Cardiac muscle cell (in vitro differentiated cells and primary cell): ENCODE results near the gene AGAP1. TPM values are rescaled to one million over a fixed set of nuclear protein-coding genes. Genes with fewer than 3 reads are reported as not detected.

ENCODE experiments used
- DNase-seq, 2 donors: peaks; one replicate each; pipeline versions ENCODE4 v3.0.0 to v3.0.0-alpha.2; 2010 to 2017; ENCODE audit warnings: low read depth in 1 of 2, low spot score in 1 of 2
- H3K27ac ChIP-seq: fragments of 200-600 bp; sonication (generic); 2 replicates; pipeline ENCODE4 v1.5.1; 2016
- H3K27me3 ChIP-seq: fragments of 200-600 bp; sonication (generic); 2 replicates; pipeline ENCODE4 v1.6.0; 2016; ENCODE audit warnings: control low read depth
- H3K36me3 ChIP-seq: fragments of 200-600 bp; sonication (generic); 2 replicates; pipeline ENCODE4 v1.5.1; 2016; ENCODE audit warnings: control low read depth
- H3K4me1 ChIP-seq: fragments of 200-600 bp; sonication (generic); 2 replicates; pipeline ENCODE4 v1.8.1; 2017; ENCODE audit warnings: low read depth, mild to moderate bottlenecking, mixed run types
- H3K4me3 ChIP-seq: fragments of 200-600 bp; sonication (generic); 2 replicates; pipeline ENCODE4 v1.5.1; 2016; ENCODE audit warnings: mild to moderate bottlenecking
- H3K9me3 ChIP-seq: fragments of 200-600 bp; sonication (generic); 2 replicates; pipeline ENCODE4 v1.5.1; 2017; ENCODE audit warnings: low read depth, mild to moderate bottlenecking, control low read depth
- polyA plus RNA-seq: library from polyadenylated mRNA; unstranded; fragments of >200 nt; fragmentation: Nextera tagmentation; extraction: Ambion mirVana; gene quantifications from 2 replicates; pipeline ENCODE4 v1.2.1, GENCODE V29; 2016
- total RNA-seq: library from RNA; depleted of rRNA; stranded (reverse); fragments of >200 nt; gene quantifications from 2 replicates; pipeline ENCODE4 v1.2.3, GENCODE V29; 2016
- TF ChIP-seq, protein P1 (sequence below): IDR thresholded peaks from 2 replicates; pipeline ENCODE4 v1.5.1; 2012; ENCODE audit warnings: low read depth, mild to moderate bottlenecking, low read length

Gene AGAP1
- total and polyA plus RNA-seq, 2 experiments from 2014 or later: 8.6 to 38.2 TPM

DNA sequence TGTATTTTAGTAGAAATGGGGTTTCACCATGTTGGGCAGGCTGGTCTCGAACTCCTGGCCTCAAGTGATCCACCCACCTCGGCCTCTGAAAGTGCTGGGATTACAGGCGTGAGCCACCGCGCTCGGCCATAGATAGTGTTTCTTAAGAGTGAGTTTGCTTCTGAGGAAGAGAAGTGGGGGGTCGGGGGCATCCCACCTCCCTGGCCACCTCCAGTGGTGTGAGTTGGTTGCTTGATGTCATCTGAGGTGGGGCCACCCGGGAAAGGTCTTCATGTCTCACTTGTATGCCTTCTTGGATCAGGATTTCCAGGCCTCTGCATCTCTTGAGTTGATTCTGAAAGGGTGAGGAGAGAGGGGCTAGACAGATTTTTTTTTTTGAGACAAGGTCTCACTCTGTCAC is 57.1 kb downstream of the AGAP1 start:
- H3K36me3 ChIP-seq: no peaks in the 10 kb centered on the region
- no peaks in the 10 kb centered on the region for H3K9me3 ChIP-seq
- no peaks in the 10 kb centered on the region for H3K4me1 ChIP-seq
- DNase-seq: no peak
- no peak overlapping the region for H3K4me3 ChIP-seq
- TF ChIP-seq, protein P1, sequence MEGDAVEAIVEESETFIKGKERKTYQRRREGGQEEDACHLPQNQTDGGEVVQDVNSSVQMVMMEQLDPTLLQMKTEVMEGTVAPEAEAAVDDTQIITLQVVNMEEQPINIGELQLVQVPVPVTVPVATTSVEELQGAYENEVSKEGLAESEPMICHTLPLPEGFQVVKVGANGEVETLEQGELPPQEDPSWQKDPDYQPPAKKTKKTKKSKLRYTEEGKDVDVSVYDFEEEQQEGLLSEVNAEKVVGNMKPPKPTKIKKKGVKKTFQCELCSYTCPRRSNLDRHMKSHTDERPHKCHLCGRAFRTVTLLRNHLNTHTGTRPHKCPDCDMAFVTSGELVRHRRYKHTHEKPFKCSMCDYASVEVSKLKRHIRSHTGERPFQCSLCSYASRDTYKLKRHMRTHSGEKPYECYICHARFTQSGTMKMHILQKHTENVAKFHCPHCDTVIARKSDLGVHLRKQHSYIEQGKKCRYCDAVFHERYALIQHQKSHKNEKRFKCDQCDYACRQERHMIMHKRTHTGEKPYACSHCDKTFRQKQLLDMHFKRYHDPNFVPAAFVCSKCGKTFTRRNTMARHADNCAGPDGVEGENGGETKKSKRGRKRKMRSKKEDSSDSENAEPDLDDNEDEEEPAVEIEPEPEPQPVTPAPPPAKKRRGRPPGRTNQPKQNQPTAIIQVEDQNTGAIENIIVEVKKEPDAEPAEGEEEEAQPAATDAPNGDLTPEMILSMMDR: no peak
- no peaks in the 10 kb centered on the region for H3K27me3 ChIP-seq
- no peak overlapping the region for H3K27ac ChIP-seq

DNA sequence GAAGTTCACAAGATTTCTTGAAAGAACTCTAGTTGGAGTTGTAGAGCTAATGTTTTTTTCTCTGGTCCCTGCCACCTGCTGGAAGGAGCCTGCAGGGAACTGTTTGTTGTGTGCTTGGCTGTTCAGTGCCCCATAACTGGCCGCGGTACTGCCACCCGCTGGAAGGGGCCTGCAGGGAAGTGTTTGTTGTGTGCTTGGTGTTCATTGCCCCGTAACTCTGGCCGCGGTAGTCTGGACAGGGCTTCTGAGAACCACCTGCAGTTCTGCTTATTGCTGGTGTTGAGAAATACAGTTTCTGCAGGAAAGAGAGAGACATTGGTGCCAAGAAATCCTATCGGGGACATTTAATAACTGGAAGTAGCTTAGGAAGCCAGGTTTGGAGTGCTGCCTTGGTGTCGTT is 58.1 kb downstream of the AGAP1 start:
- H3K4me1 ChIP-seq: no peaks in the 10 kb centered on the region
- no peak overlapping the region for H3K27ac ChIP-seq
- TF ChIP-seq, protein P1: peak; percentile 52
- H3K27me3 ChIP-seq: no peaks in the 10 kb centered on the region
- no peaks in the 10 kb centered on the region for H3K9me3 ChIP-seq
- DNase-seq: peak; percentile 47 to 70
- no peak overlapping the region for H3K4me3 ChIP-seq
- H3K36me3 ChIP-seq: no peaks in the 10 kb centered on the region

DNA sequence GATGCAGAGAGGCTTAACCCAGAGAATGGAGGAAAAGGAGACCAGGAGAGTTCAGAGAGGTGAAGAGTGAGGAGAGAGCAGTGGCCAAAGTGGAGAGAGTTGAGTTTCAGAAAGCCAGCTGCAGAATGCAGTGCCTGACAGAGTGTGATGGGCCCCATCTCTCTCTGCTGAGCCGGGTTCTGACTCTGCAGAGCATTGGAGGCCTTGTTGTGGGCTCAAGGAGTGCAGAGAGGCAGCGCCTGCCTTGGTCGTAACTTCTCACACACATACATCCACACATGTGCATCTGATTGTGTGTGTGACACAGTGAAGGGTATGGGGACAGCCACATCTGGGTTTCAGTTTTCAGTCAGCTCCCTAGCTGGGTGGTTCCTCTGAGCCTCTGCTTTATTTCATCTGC is 58.8 kb downstream of the AGAP1 start:
- no peaks in the 10 kb centered on the region for H3K4me1 ChIP-seq

DNA sequence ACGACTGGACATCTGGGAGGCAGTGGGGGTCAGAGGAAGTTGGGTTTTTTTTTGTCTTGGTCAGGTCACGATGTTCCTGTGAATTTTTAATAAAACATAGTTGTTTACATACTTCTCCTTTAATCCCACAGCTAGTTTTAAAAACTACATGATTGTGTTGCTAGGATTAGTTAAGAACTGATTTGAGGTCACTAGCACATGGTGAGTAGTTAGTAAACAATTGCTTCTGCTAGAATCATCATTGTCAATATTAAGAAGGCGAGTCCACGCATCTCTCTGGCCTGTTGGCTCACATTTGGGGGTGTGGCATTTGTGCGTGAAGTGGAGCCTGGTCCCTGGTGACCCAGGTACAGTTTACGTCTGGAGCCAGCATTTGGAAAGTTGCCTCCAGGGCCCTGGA is 59.4 kb downstream of the AGAP1 start:
- no peak for DNase-seq

More for the DNA sequence above, 58.8 kb downstream of the AGAP1 start:
- Histone ChIP-seq H3K27me3 (no peaks in the 10 kb centered on the region), H3K9me3 (no peaks in the 10 kb centered on the region), H3K27ac (no peak overlapping the region), H3K36me3 (no peaks in the 10 kb centered on the region), H3K4me3 (no peak overlapping the region)
- DNase-seq: no peak
- TF ChIP-seq, protein P1: no peak

DNA sequence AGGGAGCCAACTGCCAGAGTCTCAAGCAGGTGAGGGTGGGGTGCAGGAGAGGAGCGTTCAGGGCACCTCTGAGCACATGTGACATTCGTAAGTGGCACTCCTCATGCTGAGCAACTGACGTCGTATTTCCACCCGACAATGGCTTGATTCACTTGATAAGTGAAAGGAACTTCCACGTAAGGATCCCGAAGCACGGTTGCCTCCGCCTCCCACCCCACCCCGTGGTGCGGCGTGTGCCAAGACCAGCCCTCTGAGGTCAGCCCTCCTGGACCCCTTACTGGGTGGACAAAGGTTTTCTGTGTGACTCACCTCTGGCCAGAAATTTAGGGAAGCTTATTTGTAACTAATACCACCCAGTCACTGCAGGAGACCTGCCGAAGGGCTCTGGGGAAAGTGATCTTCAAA is 59.9 kb downstream of the AGAP1 start:
- Histone ChIP-seq H3K4me1 (peaks cover 4% of the 10 kb centered on the region), H3K9me3 (no peaks in the 10 kb centered on the region), H3K4me3 (no peak overlapping the region), H3K27me3 (no peaks in the 10 kb centered on the region), H3K36me3 (no peaks in the 10 kb centered on the region), H3K27ac (no peak overlapping the region)
- no peak for DNase-seq
- TF ChIP-seq, protein P1: no peak

More for the DNA sequence above, 59.4 kb downstream of the AGAP1 start:
- no peaks in the 10 kb centered on the region for H3K27me3 ChIP-seq
- H3K4me1 ChIP-seq: peaks cover 1% of the 10 kb centered on the region
- H3K4me3 ChIP-seq: no peak overlapping the region
- H3K27ac ChIP-seq: no peak overlapping the region
- H3K36me3 ChIP-seq: no peaks in the 10 kb centered on the region
- TF ChIP-seq, protein P1: no peak
- H3K9me3 ChIP-seq: no peaks in the 10 kb centered on the region

DNA sequence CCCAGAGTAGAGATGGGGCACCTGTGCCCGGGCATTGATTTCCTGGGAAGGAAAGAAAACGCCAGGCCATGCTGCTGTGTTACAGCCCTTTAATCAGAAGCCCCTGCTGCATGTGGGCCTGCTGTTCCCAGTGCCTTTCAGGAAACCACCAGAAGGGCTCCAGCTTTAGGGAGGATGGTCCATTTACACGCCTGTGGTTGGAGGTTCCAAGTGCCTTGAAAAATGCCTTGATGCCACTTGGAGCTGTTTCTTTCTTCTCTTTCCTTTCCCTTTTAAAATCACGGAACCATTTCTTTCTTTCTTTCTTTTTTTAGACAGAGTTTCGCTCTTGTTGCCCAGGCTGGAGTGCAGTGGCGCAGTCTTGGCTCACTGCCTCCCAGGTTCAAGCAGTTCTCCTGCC is 60.5 kb downstream of the AGAP1 start:
- H3K9me3 ChIP-seq: no peaks in the 10 kb centered on the region
- TF ChIP-seq, protein P1: no peak
- no peak for DNase-seq

More for the DNA sequence above, 60.5 kb downstream of the AGAP1 start:
- Histone ChIP-seq H3K27me3 (no peaks in the 10 kb centered on the region), H3K36me3 (no peaks in the 10 kb centered on the region), H3K27ac (no peak overlapping the region), H3K4me3 (no peak overlapping the region), H3K4me1 (peaks cover 4% of the 10 kb centered on the region)
